ENCODE data around the gene AGR3.

The AGR3 gene

GRCh38 chr7:16822029-16822428, 59.8 kb downstream of the AGR3 start:
- TF ChIP-seq CTCF (IDR thresholded peaks at IDR 0.05; ENCODE audit: insufficient read depth, low read depth, low read length, missing control alignments), result no peak
- no peak for DNase-seq (ENCODE audit: low read depth)
- H3K4me3 ChIP-seq (ENCODE audit: low read length), result no peak overlapping the region

GRCh38 chr7:16818732-16819131, 63.1 kb downstream of the AGR3 start:
- TF ChIP-seq CTCF (IDR thresholded peaks at IDR 0.05; ENCODE audit: insufficient read depth, low read depth, low read length, missing control alignments), result no peak
- H3K4me3 ChIP-seq (ENCODE audit: low read length), result no peak overlapping the region
- DNase-seq (ENCODE audit: low read depth), result peak; percentile 19

- peak; percentile 87 for DNase-seq (ENCODE audit: low read depth)
- no peak for TF ChIP-seq CTCF (IDR thresholded peaks at IDR 0.05; ENCODE audit: insufficient read depth, low read depth, low read length, missing control alignments)
- H3K4me3 ChIP-seq (ENCODE audit: low read length), result no peak overlapping the region
Observed at GRCh38 chr7:16817536-16817935, 64.2 kb downstream of the AGR3 start.

GRCh38 chr7:16816824-16817223, 65.0 kb downstream of the AGR3 start:
- no peak overlapping the region for H3K4me3 ChIP-seq (ENCODE audit: low read length)
- TF ChIP-seq CTCF (IDR thresholded peaks at IDR 0.05; ENCODE audit: insufficient read depth, low read depth, low read length, missing control alignments), result no peak
- DNase-seq (ENCODE audit: low read depth), result no peak

- no peak for DNase-seq (ENCODE audit: low read depth)
- H3K4me3 ChIP-seq (ENCODE audit: low read length), result no peak overlapping the region
- TF ChIP-seq CTCF (IDR thresholded peaks at IDR 0.05; ENCODE audit: insufficient read depth, low read depth, low read length, missing control alignments), result no peak
Observed at GRCh38 chr7:16815001-16815400, 66.8 kb downstream of the AGR3 start.

DNA sequence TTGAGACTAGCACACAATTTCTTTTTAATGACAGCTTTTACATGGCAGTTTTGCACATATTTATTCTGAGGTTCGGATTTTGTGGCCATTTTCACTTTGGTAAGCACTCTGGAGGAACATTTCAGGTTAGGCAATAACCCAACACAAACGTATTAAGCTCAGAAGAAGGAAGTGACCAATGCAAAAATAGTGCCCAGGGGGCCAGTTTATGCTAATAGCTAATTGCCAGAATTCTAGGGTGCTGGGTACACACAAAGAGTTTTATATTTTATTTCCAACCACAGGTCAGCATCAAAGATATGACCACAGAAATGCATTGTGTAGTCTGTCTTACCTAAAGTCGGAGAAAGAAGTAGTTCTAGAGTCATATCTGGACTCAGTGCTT, 68.6 kb downstream of the AGR3 start:
- no peak overlapping the region for H3K4me3 ChIP-seq (ENCODE audit: low read length)
- DNase-seq (ENCODE audit: low read depth), result no peak
- TF ChIP-seq CTCF (IDR thresholded peaks at IDR 0.05; ENCODE audit: insufficient read depth, low read depth, low read length, missing control alignments), result no peak

GRCh38 chr7:16812542-16813231, 69.1 kb downstream of the AGR3 start:
- no peak overlapping the region for H3K4me3 ChIP-seq (ENCODE audit: low read length)
- no peak for DNase-seq (ENCODE audit: low read depth)
- no peak for TF ChIP-seq CTCF (IDR thresholded peaks at IDR 0.05; ENCODE audit: insufficient read depth, low read depth, low read length, missing control alignments)
